Stimulated activated naive CD8-positive, alpha-beta T cell treated with anti-CD3 and anti-CD28 coated beads, Interleukin-15, Interleukin-2, amounts not matched to agents 100 ng/mL and 50 ng/mL, for 24 hours (primary cell): ENCODE results near the gene LAMA5.

Experiments used
- H3K27ac Mint-ChIP-seq: one replicate; pipeline ENCODE4 v1.8.0; 2021; ENCODE audit warnings: mild to moderate bottlenecking, mixed read lengths
- H3K27me3 Mint-ChIP-seq: one replicate; pipeline ENCODE4 v1.8.0; 2021; ENCODE audit warnings: mixed read lengths
- H3K36me3 Mint-ChIP-seq: one replicate; pipeline ENCODE4 v1.8.0; 2021; ENCODE audit warnings: low read depth, mixed read lengths
- H3K4me1 Mint-ChIP-seq: one replicate; pipeline ENCODE4 v1.8.0; 2021; ENCODE audit warnings: low read depth, mixed read lengths
- H3K4me3 Mint-ChIP-seq: one replicate; pipeline ENCODE4 v1.8.0; 2021; ENCODE audit warnings: mild to moderate bottlenecking, mixed read lengths
- H3K9me3 Mint-ChIP-seq: one replicate; pipeline ENCODE4 v1.8.0; 2021; ENCODE audit warnings: mixed read lengths

The LAMA5 gene

GRCh38 chr20:62329389-62330377 is 37.4 kb downstream of the LAMA5 start:
- Mint-ChIP-seq H3K4me1 (no peaks in the 10 kb centered on the region), H3K27me3 (no peaks in the 10 kb centered on the region), H3K9me3 (no peaks in the 10 kb centered on the region), H3K36me3 (no peaks in the 10 kb centered on the region), H3K27ac (no peak overlapping the region), H3K4me3 (no peak overlapping the region)

DNA sequence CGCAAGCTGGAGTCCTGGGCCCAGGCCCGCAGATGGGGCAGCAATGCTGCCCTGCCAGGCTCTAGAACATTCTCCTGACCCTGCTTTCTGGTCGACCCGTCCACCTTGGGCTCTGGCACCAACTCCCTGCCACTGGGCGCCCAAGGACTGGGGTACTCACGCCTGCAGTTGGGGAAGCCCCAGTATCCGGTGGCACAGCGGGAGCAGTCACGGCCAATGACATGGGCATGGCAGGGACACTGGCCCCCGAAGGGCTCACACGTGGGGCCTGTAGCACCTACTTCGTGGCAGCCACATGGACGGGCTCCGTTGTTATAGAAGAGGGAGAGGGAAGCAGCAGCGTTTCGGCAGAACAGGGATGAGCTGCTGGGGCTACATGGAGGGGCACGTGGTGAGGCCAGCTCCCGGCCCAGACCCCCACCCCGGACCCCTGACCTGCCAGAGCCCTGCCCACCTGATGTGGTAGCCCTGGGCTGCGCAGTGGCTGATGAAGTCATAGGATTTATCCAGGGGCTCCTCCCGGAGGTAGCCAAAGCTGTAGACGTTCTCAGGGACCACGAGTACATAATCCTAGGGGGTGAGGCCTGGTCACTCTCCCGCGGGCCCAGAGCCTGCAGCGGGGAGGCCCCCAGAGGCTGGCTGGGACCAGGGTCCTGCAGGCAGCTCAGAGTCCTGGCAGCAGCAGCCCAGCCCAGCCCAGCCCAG is 38.3 kb downstream of the LAMA5 start:
- H3K36me3 Mint-ChIP-seq, result no peaks in the 10 kb centered on the region
- H3K27ac Mint-ChIP-seq, result no peak overlapping the region
- no peaks in the 10 kb centered on the region for H3K4me1 Mint-ChIP-seq
- no peak overlapping the region for H3K4me3 Mint-ChIP-seq
- H3K9me3 Mint-ChIP-seq, result no peaks in the 10 kb centered on the region
- H3K27me3 Mint-ChIP-seq, result no peaks in the 10 kb centered on the region

DNA sequence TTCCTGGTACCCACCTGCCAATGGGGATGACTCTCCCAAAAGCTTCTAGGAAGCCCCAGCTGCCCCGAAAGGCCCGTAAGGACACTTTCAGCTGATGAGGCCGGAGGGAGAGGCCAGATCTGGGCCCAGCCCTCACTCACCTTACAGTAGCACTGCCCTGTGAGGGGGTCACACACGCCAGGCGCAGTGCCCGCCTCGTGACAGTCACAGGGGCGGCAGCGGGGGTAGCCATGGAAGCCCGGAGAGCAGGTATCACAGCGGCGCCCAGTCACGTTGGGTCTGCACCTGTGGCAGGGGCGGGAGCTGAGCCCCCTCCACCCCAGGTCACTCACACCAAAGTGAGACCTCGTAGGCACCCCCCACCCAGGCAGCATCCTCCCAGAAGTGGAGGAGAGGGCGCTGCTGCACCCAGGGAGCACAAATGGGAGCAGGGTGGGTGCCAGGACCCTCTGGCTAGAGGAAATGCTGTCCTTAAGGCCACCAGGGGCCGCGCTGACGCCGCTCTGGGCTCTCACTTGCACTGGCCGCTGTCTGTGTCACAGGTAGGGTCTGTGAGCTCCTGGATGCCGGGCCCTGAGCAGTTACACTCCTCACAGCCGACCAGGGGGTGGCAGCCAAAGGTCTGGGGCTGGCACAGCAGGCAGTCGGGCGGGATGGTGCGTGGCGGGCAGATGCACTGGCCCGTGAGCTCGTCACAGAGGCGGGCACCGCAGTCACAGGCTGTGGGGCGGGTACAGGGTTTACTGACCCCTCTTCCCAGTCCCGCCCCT is 39.2 kb downstream of the LAMA5 start:
- no peaks in the 10 kb centered on the region for H3K27me3 Mint-ChIP-seq
- no peaks in the 10 kb centered on the region for H3K9me3 Mint-ChIP-seq
- no peak overlapping the region for H3K4me3 Mint-ChIP-seq
- H3K36me3 Mint-ChIP-seq, result no peaks in the 10 kb centered on the region
- H3K4me1 Mint-ChIP-seq, result no peaks in the 10 kb centered on the region
- no peak overlapping the region for H3K27ac Mint-ChIP-seq

- Mint-ChIP-seq H3K4me3 (no peak overlapping the region), H3K36me3 (no peaks in the 10 kb centered on the region)
Observed at GRCh38 chr20:62326959-62327725, 40.0 kb downstream of the LAMA5 start.

GRCh38 chr20:62326559-62326958 is 40.6 kb downstream of the LAMA5 start:
- H3K27me3 Mint-ChIP-seq, result no peaks in the 10 kb centered on the region
- no peaks in the 10 kb centered on the region for H3K9me3 Mint-ChIP-seq
- no peak overlapping the region for H3K27ac Mint-ChIP-seq
- no peak overlapping the region for H3K4me3 Mint-ChIP-seq
- no peaks in the 10 kb centered on the region for H3K4me1 Mint-ChIP-seq
- H3K36me3 Mint-ChIP-seq, result no peaks in the 10 kb centered on the region

More at GRCh38 chr20:62326959-62327725, 40.0 kb downstream of the LAMA5 start:
- Mint-ChIP-seq H3K27ac (no peak overlapping the region), H3K27me3 (no peaks in the 10 kb centered on the region), H3K4me1 (no peaks in the 10 kb centered on the region), H3K9me3 (no peaks in the 10 kb centered on the region)

DNA sequence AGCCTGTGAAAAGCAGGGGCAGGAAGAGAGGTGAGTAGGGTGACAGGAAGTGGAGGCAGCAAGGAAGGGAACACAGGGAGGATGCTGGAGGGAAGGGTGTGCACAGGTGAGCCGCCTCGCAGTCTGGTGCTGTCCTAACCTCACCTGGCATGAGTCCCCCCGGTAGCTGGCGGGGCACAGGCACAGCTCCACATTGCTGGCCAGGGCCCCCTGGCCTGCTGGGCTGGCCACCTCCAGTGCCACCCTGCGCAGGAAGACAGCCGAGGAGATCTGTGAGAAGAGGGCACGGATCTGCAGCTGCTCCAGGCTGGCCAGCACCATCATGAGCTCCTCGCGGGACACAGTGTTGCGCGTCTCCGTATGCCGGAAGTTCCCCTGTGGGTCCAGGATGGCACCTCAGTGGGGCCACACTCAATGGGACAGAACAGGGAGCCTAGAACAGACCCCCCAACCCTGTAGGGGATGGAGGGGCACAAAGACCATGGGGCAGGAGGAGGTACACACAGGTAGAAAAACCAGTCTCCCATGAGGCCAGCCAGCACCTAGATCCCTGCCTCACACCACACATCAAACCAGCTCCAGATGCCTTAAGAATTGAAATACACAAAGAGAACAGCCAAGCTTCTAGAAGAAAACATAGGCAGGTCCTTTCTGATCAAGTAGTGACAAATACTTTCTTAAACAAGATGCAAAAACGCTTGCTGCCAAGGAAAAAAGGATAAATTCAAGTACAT is 41.8 kb downstream of the LAMA5 start:
- H3K4me3 Mint-ChIP-seq, result no peak overlapping the region
- no peaks in the 10 kb centered on the region for H3K9me3 Mint-ChIP-seq
- no peak overlapping the region for H3K27ac Mint-ChIP-seq
- H3K36me3 Mint-ChIP-seq, result no peaks in the 10 kb centered on the region
- H3K27me3 Mint-ChIP-seq, result no peaks in the 10 kb centered on the region
- H3K4me1 Mint-ChIP-seq, result no peaks in the 10 kb centered on the region

GRCh38 chr20:62323980-62324906 is 42.9 kb downstream of the LAMA5 start:
- H3K9me3 Mint-ChIP-seq, result no peaks in the 10 kb centered on the region
- H3K27ac Mint-ChIP-seq, result no peak overlapping the region
- H3K27me3 Mint-ChIP-seq, result no peaks in the 10 kb centered on the region
- H3K4me1 Mint-ChIP-seq, result no peaks in the 10 kb centered on the region
- H3K4me3 Mint-ChIP-seq, result no peak overlapping the region
- no peaks in the 10 kb centered on the region for H3K36me3 Mint-ChIP-seq

DNA sequence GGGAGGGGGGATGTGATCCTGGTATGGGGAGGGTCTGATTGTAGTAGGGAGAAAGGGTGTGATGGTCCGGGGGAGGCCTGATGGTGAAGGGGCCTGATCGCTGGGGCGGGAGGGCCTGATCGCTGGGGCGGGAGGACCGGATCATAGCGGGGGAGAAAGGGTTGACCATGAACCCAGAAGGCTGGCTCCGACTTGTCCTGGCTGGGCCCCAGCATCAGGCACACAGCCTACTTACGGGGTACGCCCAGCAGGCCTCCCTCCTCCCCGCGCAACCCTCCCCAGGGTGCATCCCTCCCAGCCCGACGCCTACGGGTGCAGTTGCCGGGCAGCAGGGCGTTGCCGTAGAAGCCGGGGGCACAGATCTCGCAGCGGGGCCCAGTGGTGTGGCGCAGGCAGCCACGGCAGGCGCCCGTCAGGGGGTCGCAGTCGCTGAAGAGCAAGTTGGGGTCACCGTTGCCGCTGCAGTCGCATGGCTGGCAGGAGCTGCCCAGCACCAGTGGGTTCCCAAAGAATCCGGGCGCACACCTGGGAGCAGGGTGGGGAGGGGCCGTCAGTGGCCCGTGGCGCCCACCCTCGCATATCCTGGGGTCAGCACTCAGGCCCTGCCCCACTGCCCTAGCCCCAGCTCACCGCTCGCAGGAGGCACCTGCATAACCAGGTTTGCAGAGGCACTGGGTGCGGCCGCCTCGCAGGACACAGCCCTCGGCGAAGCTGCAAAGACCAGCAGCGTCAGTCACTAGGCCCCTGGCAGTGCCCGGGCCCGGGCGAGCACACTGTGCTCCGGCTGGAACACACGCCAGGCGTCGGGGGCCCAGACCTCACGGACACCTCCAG is 43.7 kb downstream of the LAMA5 start:
- H3K36me3 Mint-ChIP-seq, result no peaks in the 10 kb centered on the region
- H3K9me3 Mint-ChIP-seq, result no peaks in the 10 kb centered on the region
- H3K27me3 Mint-ChIP-seq, result no peaks in the 10 kb centered on the region
- no peaks in the 10 kb centered on the region for H3K4me1 Mint-ChIP-seq
- H3K4me3 Mint-ChIP-seq, result no peak overlapping the region
- no peak overlapping the region for H3K27ac Mint-ChIP-seq

GRCh38 chr20:62322492-62323041 is 44.5 kb downstream of the LAMA5 start:
- no peak overlapping the region for H3K27ac Mint-ChIP-seq
- H3K9me3 Mint-ChIP-seq, result no peaks in the 10 kb centered on the region
- H3K36me3 Mint-ChIP-seq, result no peaks in the 10 kb centered on the region
- no peak overlapping the region for H3K4me3 Mint-ChIP-seq
- H3K27me3 Mint-ChIP-seq, result no peaks in the 10 kb centered on the region
- no peaks in the 10 kb centered on the region for H3K4me1 Mint-ChIP-seq

GRCh38 chr20:62321975-62322374 is 45.1 kb downstream of the LAMA5 start:
- Mint-ChIP-seq H3K9me3 (no peaks in the 10 kb centered on the region), H3K4me1 (no peaks in the 10 kb centered on the region), H3K27ac (no peak overlapping the region), H3K36me3 (no peaks in the 10 kb centered on the region), H3K4me3 (no peak overlapping the region), H3K27me3 (no peaks in the 10 kb centered on the region)

- H3K27me3 Mint-ChIP-seq, result no peaks in the 10 kb centered on the region
- no peak overlapping the region for H3K4me3 Mint-ChIP-seq
- no peaks in the 10 kb centered on the region for H3K9me3 Mint-ChIP-seq
- H3K36me3 Mint-ChIP-seq, result no peaks in the 10 kb centered on the region
- H3K4me1 Mint-ChIP-seq, result no peaks in the 10 kb centered on the region
- H3K27ac Mint-ChIP-seq, result no peak overlapping the region
Observed at GRCh38 chr20:62321521-62321948, 45.6 kb downstream of the LAMA5 start.
